Inflammatory macrophage treated with lipopolysaccharide for 1 hour (primary cell): ENCODE measurements around the gene TMEM18.
"Not testable (repeated sequence)": the region's sequence is repeated elsewhere in the genome, so short reads cannot be mapped to it uniquely, and the experiment has no call there.

Source experiments
- DNase-seq, 2 donors: peaks; one replicate each; pipeline ENCODE4 v3.0.0-alpha.2; 2020 to 2022

Gene TMEM18

GRCh38 chr2:677056-677958 is at the start of gene TMEM18:
Gene TMEM18 (minus strand): TSS chr2:677406. CDS start chr2:677345, 61 bp downstream.
- DNase-seq, result peak; percentile 95 to 98

GRCh38 chr2:726169-726568 is 49.0 kb upstream of the TMEM18 start:
- peak in 1 of 2 donors; percentile 51 for DNase-seq

GRCh38 chr2:725468-725867 is 48.3 kb upstream of the TMEM18 start:
- DNase-seq, result peak; percentile 26 to 60

GRCh38 chr2:723761-724160 is 46.6 kb upstream of the TMEM18 start:
- DNase-seq, result no peak

DNA sequence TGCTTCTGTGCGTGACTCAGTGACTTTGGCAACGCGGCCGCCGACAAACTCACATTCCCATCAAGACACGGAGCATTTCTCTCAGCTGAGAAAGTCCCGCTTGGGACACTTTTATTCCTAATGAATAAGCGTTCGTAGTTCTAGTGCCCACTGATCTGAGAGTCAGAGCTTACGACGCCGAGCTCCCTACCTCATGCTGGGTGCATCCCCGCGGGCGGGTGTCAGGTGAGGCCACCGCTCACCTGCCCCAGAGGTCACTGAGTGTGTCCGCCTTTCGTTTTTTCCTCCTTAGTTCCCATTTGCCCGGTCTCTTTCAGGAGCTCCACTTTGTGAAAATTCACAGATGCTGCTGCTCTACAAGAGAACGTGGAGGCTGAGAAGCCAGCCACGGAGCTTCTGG is 43.6 kb upstream of the TMEM18 start:
- no peak for DNase-seq

DNA sequence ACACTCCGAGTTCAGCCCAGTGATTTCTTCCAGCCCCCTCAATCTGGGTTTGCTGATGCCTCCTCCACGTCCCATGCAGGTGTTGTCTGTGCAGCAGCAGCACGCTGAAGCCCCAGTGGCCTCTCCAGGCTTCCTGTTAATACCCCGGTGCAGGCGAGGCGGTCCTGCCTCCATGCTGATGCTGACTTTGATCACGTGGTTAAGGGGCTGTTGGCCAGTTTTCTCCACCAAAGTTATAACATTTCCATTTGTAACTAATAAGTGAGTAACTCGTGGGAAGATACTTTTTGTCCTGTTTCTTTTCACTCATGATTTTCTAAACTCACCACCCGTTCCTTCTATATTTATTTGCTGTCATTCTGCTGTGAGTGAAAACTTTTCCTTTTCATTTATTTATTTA is 42.5 kb upstream of the TMEM18 start:
- DNase-seq, result no peak

GRCh38 chr2:719191-719590 is 42.0 kb upstream of the TMEM18 start:
- no peak for DNase-seq

DNA sequence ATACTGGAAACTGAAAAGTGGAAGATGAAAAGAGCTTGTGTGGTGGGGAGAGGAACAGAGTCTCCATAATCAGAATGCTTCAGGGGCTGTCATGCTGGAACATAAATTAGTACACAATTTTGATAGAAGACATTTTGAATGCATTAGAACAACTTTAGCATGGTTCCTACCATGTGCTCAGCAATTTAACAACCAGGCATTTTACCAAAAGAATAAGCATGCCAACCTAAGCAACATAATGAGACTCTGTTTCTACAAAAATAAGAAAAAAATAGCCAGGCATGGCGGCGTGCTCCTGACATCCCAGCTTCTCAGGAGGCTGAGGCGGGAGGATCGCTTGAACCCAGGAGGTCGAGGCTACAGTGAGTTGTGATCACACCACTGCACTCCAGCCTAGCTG is 40.5 kb upstream of the TMEM18 start:
- DNase-seq, result no peak

GRCh38 chr2:715854-716560 is 38.8 kb upstream of the TMEM18 start:
- no peak for DNase-seq

DNA sequence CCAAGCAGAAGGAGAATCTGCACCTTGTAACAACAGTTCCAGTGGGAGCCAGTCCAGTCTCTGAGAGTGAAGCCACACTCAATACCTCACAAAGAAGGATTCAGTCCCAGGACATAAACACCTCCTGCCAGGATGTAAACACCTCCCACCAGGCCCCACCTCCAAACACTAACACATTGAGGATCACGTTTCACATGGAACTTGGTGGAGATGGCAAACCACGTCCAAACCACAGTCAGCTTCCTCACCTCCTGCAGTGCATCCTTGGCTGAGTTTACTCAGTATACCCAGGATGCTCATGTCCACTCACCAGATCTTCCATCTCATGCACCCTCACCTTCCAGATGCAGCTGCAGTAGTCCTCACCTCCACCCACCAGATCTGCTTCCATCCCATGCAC is 37.8 kb upstream of the TMEM18 start:
- no peak for DNase-seq

GRCh38 chr2:714005-714741 is 37.0 kb upstream of the TMEM18 start:
- peak; percentile 36 to 73 for DNase-seq

- no peak for DNase-seq
These were observed 33.9 kb upstream of the TMEM18 start for GRCh38 chr2:710867-711665.

GRCh38 chr2:709138-709765 is 32.0 kb upstream of the TMEM18 start:
- DNase-seq, result no peak

DNA sequence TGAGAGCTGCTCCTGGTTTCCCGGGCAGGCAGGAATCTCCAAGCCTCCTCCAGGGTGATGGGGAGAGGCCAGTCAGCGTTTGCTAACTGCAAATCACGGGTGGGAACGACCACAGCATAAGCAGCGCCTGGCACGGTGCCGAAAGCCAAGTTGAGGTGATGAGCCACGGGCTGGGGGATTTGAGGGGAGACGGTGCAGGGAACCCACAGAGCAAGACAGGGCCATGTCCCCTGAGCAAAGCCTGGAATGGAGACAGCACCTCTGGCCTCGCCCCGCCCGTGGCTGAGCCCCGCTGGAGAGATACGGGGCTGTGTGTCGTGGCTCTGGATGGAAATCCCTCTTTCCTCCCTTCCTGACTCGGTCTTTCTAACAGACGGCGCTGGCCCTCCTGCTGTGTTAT is 31.5 kb upstream of the TMEM18 start:
- no peak for DNase-seq

- no peak for DNase-seq
These were observed 28.8 kb upstream of the TMEM18 start for GRCh38 chr2:705971-706511.

- DNase-seq, result not testable (repeated sequence)
These were observed 25.6 kb upstream of the TMEM18 start for GRCh38 chr2:702765-703164.

- DNase-seq, result no peak
These were observed 19.9 kb upstream of the TMEM18 start for GRCh38 chr2:696999-697627.

GRCh38 chr2:696463-696862 is 19.3 kb upstream of the TMEM18 start:
- peak; percentile 4 to 44 for DNase-seq

- DNase-seq, result no peak
These were observed 17.8 kb upstream of the TMEM18 start for GRCh38 chr2:694906-695510.

DNA sequence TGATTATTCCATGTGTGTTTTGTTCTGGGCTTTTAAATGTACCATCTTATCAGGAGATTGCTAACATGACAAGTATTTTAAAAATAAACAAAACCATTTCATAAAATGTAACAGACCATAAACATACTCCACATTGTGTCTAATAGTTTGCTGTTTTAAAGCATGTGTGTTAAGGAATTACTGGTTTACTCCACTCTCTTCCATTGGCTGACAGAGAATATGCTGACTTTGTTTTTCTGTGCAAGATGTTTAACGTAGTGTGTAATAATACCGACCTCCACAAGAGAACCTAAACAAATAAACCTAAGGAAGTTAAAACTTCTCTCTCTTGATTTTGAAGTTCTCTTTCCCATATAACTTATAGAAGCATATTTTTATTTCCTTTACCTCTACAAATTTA is 17.0 kb upstream of the TMEM18 start:
- no peak for DNase-seq

- no peak for DNase-seq
These were observed 16.4 kb upstream of the TMEM18 start for GRCh38 chr2:693606-694005.
